Cardiac muscle cell (in vitro differentiated cells and primary cell): ENCODE data around the gene PCP4L1. TPM values are rescaled to one million over a fixed set of nuclear protein-coding genes. Genes with fewer than 3 reads are reported as not detected.

ENCODE experiments used
- DNase-seq, 2 donors: peaks; one replicate each; pipeline versions ENCODE4 v3.0.0 to v3.0.0-alpha.2; 2010 to 2017; ENCODE audit warnings: low read depth in 1 of 2, low spot score in 1 of 2
- H3K27ac ChIP-seq: fragments of 200-600 bp; sonication (generic); 2 replicates; pipeline ENCODE4 v1.5.1; 2016
- H3K27me3 ChIP-seq: fragments of 200-600 bp; sonication (generic); 2 replicates; pipeline ENCODE4 v1.6.0; 2016; ENCODE audit warnings: control low read depth
- H3K36me3 ChIP-seq: fragments of 200-600 bp; sonication (generic); 2 replicates; pipeline ENCODE4 v1.5.1; 2016; ENCODE audit warnings: control low read depth
- H3K4me1 ChIP-seq: fragments of 200-600 bp; sonication (generic); 2 replicates; pipeline ENCODE4 v1.8.1; 2017; ENCODE audit warnings: low read depth, mild to moderate bottlenecking, mixed run types
- H3K4me3 ChIP-seq: fragments of 200-600 bp; sonication (generic); 2 replicates; pipeline ENCODE4 v1.5.1; 2016; ENCODE audit warnings: mild to moderate bottlenecking
- H3K9me3 ChIP-seq: fragments of 200-600 bp; sonication (generic); 2 replicates; pipeline ENCODE4 v1.5.1; 2017; ENCODE audit warnings: low read depth, mild to moderate bottlenecking, control low read depth
- polyA plus RNA-seq: library from polyadenylated mRNA; unstranded; fragments of >200 nt; fragmentation: Nextera tagmentation; extraction: Ambion mirVana; gene quantifications from 2 replicates; pipeline ENCODE4 v1.2.1, GENCODE V29; 2016
- total RNA-seq: library from RNA; depleted of rRNA; stranded (reverse); fragments of >200 nt; gene quantifications from 2 replicates; pipeline ENCODE4 v1.2.3, GENCODE V29; 2016
- TF ChIP-seq, protein P1 (sequence below): IDR thresholded peaks from 2 replicates; pipeline ENCODE4 v1.5.1; 2012; ENCODE audit warnings: low read depth, mild to moderate bottlenecking, low read length

PCP4L1 gene
- total and polyA plus RNA-seq, 2 experiments from 2014 or later, result 0.21 TPM; not detected in 1

DNA sequence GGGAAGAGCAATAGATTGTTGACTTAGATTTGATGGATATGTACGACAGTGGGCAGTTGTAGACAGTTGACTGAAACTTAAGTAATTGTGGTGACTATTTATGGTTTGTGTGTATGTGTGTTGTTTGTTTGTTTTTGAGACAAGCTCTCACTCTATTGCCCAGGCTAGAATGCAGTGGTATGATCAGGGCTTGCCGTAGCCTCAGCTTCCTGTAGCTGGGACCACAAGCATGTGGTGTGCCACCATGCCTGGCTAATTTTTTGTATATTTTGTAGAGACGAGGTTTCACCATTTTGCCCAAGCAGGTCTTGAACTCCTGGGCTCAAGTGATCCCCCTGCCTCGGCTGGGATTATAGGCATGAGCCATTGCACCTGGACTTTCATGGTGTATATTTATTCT lies 65.5 kb downstream of the PCP4L1 start:
- Histone ChIP-seq H3K27ac (no peak overlapping the region), H3K4me3 (no peak overlapping the region), H3K36me3 (peaks cover 31% of the 10 kb centered on the region), H3K4me1 (no peaks in the 10 kb centered on the region), H3K27me3 (no peaks in the 10 kb centered on the region), H3K9me3 (no peaks in the 10 kb centered on the region)
- no peak for DNase-seq
- TF ChIP-seq, protein P1, sequence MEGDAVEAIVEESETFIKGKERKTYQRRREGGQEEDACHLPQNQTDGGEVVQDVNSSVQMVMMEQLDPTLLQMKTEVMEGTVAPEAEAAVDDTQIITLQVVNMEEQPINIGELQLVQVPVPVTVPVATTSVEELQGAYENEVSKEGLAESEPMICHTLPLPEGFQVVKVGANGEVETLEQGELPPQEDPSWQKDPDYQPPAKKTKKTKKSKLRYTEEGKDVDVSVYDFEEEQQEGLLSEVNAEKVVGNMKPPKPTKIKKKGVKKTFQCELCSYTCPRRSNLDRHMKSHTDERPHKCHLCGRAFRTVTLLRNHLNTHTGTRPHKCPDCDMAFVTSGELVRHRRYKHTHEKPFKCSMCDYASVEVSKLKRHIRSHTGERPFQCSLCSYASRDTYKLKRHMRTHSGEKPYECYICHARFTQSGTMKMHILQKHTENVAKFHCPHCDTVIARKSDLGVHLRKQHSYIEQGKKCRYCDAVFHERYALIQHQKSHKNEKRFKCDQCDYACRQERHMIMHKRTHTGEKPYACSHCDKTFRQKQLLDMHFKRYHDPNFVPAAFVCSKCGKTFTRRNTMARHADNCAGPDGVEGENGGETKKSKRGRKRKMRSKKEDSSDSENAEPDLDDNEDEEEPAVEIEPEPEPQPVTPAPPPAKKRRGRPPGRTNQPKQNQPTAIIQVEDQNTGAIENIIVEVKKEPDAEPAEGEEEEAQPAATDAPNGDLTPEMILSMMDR, result no peak

DNA sequence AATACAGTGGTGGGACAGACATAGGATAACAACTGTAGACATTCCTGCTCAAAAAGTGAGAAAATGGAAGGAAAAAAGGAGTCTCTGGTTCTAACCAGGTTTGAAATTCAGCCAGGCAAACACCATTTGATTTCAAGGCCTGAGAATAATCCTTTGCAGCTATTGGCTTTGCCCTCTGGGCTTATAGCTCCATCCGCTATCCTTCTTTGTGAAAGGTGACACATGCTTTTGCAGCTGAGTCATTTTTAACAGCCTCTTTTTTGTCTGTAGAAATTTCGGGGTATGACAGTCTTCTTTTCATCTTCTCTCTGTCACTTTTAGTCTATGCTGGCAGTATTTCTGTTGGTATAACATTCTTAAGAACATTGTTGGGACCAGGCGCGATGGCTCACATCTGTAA lies 71.8 kb downstream of the PCP4L1 start:
- no peaks in the 10 kb centered on the region for H3K9me3 ChIP-seq
- no peak for DNase-seq
- no peaks in the 10 kb centered on the region for H3K4me1 ChIP-seq
- no peak overlapping the region for H3K27ac ChIP-seq
- peaks cover 39% of the 10 kb centered on the region for H3K36me3 ChIP-seq
- no peak overlapping the region for H3K4me3 ChIP-seq
- TF ChIP-seq, protein P1, result no peak
- no peaks in the 10 kb centered on the region for H3K27me3 ChIP-seq

DNA sequence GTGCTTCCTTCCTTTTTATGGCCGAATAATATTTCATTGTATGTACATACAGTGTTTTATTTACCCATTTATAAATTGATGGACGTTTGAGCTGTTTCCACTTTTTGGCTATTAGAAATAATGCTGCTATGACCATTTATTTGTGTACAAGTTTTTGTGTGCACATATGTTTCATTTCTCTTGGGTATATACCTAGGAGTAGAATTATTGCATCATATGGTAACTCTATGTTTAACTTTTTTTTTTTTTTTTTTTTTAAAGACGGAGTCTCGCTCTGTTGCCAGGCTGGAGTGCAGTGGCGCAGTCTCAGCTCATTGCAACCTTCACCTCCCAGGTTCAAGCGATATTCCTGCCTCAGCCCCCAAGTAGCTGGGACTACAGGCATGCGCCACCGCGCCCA lies 74.6 kb downstream of the PCP4L1 start:
- H3K4me1 ChIP-seq, result no peaks in the 10 kb centered on the region
- no peaks in the 10 kb centered on the region for H3K27me3 ChIP-seq
- DNase-seq, result no peak
- no peak overlapping the region for H3K4me3 ChIP-seq
- peaks cover 29% of the 10 kb centered on the region for H3K36me3 ChIP-seq
- no peak overlapping the region for H3K27ac ChIP-seq
- TF ChIP-seq, protein P1, result no peak
- H3K9me3 ChIP-seq, result no peaks in the 10 kb centered on the region

Other genes starting within 250 kb of the PCP4L1 start
- gene F11R, start 237.6 kb upstream of the PCP4L1 start, total RNA-seq, result 68.1 and 93.7 TPM in 2 replicates
- gene F11R, start 237.6 kb upstream of the PCP4L1 start, polyA plus RNA-seq, result 90.1 and 139 TPM in 2 replicates
- gene TSTD1, start 219.8 kb upstream of the PCP4L1 start, total RNA-seq, result 262 and 347 TPM in 2 replicates
- 393 and 448 TPM in 2 replicates for gene TSTD1, start 219.8 kb upstream of the PCP4L1 start, polyA plus RNA-seq
- 110 and 127 TPM in 2 replicates for gene USF1, start 212.8 kb upstream of the PCP4L1 start, total RNA-seq
- gene USF1, start 212.8 kb upstream of the PCP4L1 start, polyA plus RNA-seq, result 33.7 and 45.5 TPM in 2 replicates
- not detected in 2 replicates for gene ARHGAP30, start 188.9 kb upstream of the PCP4L1 start, total RNA-seq
- 1.8 and 1.9 TPM in 2 replicates for gene ARHGAP30, start 188.9 kb upstream of the PCP4L1 start, polyA plus RNA-seq
- not detected in 2 replicates for gene NECTIN4, start 169.2 kb upstream of the PCP4L1 start, total RNA-seq
- gene NECTIN4, start 169.2 kb upstream of the PCP4L1 start, polyA plus RNA-seq, result not detected in 2 replicates
- gene KLHDC9, start 160.4 kb upstream of the PCP4L1 start, total RNA-seq, result 36.5 and 42.4 TPM in 2 replicates
- 41.2 and 48.7 TPM in 2 replicates for gene KLHDC9, start 160.4 kb upstream of the PCP4L1 start, polyA plus RNA-seq
- 85.4 and 137 TPM in 2 replicates for gene PFDN2, start 140.7 kb upstream of the PCP4L1 start, total RNA-seq
- gene PFDN2, start 140.7 kb upstream of the PCP4L1 start, polyA plus RNA-seq, result 103 and 121 TPM in 2 replicates
- gene NIT1, start 140.6 kb upstream of the PCP4L1 start, total RNA-seq, result 60.7 and 65.9 TPM in 2 replicates
- 64.6 and 92.6 TPM in 2 replicates for gene NIT1, start 140.6 kb upstream of the PCP4L1 start, polyA plus RNA-seq
- gene DEDD, start 126.1 kb upstream of the PCP4L1 start, total RNA-seq, result 28.1 and 36.5 TPM in 2 replicates
- gene DEDD, start 126.1 kb upstream of the PCP4L1 start, polyA plus RNA-seq, result 30.8 and 35.5 TPM in 2 replicates
- 51.2 and 61.2 TPM in 2 replicates for gene UFC1, start 104.8 kb upstream of the PCP4L1 start, total RNA-seq
- 122 and 124 TPM in 2 replicates for gene UFC1, start 104.8 kb upstream of the PCP4L1 start, polyA plus RNA-seq
- 18.7 and 19.6 TPM in 2 replicates for gene USP21, start 99.2 kb upstream of the PCP4L1 start, total RNA-seq
- 48.8 and 59.9 TPM in 2 replicates for gene USP21, start 99.2 kb upstream of the PCP4L1 start, polyA plus RNA-seq
- gene PPOX, start 92.3 kb upstream of the PCP4L1 start, total RNA-seq, result 35.4 and 53.8 TPM in 2 replicates
- 67.0 and 67.1 TPM in 2 replicates for gene PPOX, start 92.3 kb upstream of the PCP4L1 start, polyA plus RNA-seq
- gene B4GALT3, start 81.2 kb upstream of the PCP4L1 start, total RNA-seq, result 31.3 and 36.9 TPM in 2 replicates
- gene B4GALT3, start 81.2 kb upstream of the PCP4L1 start, polyA plus RNA-seq, result 44.7 and 54.7 TPM in 2 replicates
- 0.88 and 4.0 TPM in 2 replicates for gene ADAMTS4, start 59.7 kb upstream of the PCP4L1 start, total RNA-seq
- gene ADAMTS4, start 59.7 kb upstream of the PCP4L1 start, polyA plus RNA-seq, result 1.9 and 3.5 TPM in 2 replicates
- 183 and 204 TPM in 2 replicates for gene NDUFS2, start 56.4 kb upstream of the PCP4L1 start, total RNA-seq
- gene NDUFS2, start 56.4 kb upstream of the PCP4L1 start, polyA plus RNA-seq, result 346 and 367 TPM in 2 replicates
- gene FCER1G, start 43.5 kb upstream of the PCP4L1 start, total RNA-seq, result not detected in 2 replicates
- gene FCER1G, start 43.5 kb upstream of the PCP4L1 start, polyA plus RNA-seq, result 0.50 TPM in 1 of 2 replicates, not detected in the other
- gene APOA2, start 35.1 kb upstream of the PCP4L1 start, total RNA-seq, result 1.0 TPM in 1 of 2 replicates, not detected in the other
- gene APOA2, start 35.1 kb upstream of the PCP4L1 start, polyA plus RNA-seq, result 3.1 TPM in 1 of 2 replicates, not detected in the other
- 12.5 and 21.6 TPM in 2 replicates for gene TOMM40L, start 32.7 kb upstream of the PCP4L1 start, total RNA-seq
- 12.6 and 13.6 TPM in 2 replicates for gene TOMM40L, start 32.7 kb upstream of the PCP4L1 start, polyA plus RNA-seq
- gene NR1I3, start 20.5 kb upstream of the PCP4L1 start, total RNA-seq, result 0.33 TPM in 1 of 2 replicates, not detected in the other
- not detected in 2 replicates for gene NR1I3, start 20.5 kb upstream of the PCP4L1 start, polyA plus RNA-seq
- 0.35 and 0.77 TPM in 2 replicates for gene MPZ, start 51.2 kb downstream of the PCP4L1 start, total RNA-seq
- gene MPZ, start 51.2 kb downstream of the PCP4L1 start, polyA plus RNA-seq, result 0.48 and 0.66 TPM in 2 replicates
- 19.5 and 22.5 TPM in 2 replicates for gene SDHC, start 55.6 kb downstream of the PCP4L1 start, total RNA-seq
- gene SDHC, start 55.6 kb downstream of the PCP4L1 start, polyA plus RNA-seq, result 275 and 333 TPM in 2 replicates
- gene CFAP126, start 109.1 kb downstream of the PCP4L1 start, total RNA-seq, result not detected in 2 replicates
- gene CFAP126, start 109.1 kb downstream of the PCP4L1 start, polyA plus RNA-seq, result not detected in 2 replicates
- gene FCGR2A, start 246.7 kb downstream of the PCP4L1 start, total RNA-seq, result 0.39 TPM in 1 of 2 replicates, not detected in the other
- gene FCGR2A, start 246.7 kb downstream of the PCP4L1 start, polyA plus RNA-seq, result not detected in 2 replicates